HepG2 (cell line): Measurements from ENCODE around the gene NHSL1. TPM values are rescaled to one million over a fixed set of nuclear protein-coding genes. Genes with fewer than 3 reads are reported as not detected.

ENCODE experiments used
- CCDC6 ChIP-seq: sonication (generic); formaldehyde crosslinking; IDR thresholded peaks from 2 replicates; pipeline ENCODE4 v1.8.1; 2022; ENCODE audit warnings: mild to moderate bottlenecking, missing genetic modification reagents, moderate library complexity
- CHCHD3 ChIP-seq: sonication (generic); formaldehyde crosslinking; IDR thresholded peaks from 2 replicates; pipeline ENCODE4 v1.8.0; 2022; ENCODE audit warnings: mild to moderate bottlenecking, missing genetic modification reagents, moderate library complexity
- GPBP1L1 ChIP-seq: sonication (generic); formaldehyde crosslinking; IDR thresholded peaks from 2 replicates; pipeline ENCODE4 v1.5.0; 2020; ENCODE audit warnings: mild to moderate bottlenecking, missing genetic modification reagents
- JARID2 ChIP-seq: sonication (generic); formaldehyde crosslinking; IDR thresholded peaks from 2 replicates; pipeline ENCODE4 v1.8.1; 2023; ENCODE audit warnings: missing genetic modification reagents, inconsistent platforms; ENCODE audit not compliant: insufficient replicate concordance
- MAFF ChIP-seq: IDR thresholded peaks from 2 replicates; pipeline ENCODE4 v1.6.1; 2011; ENCODE audit warnings: low read depth, low read length, improper control_type of control experiment
- PCBP2 ChIP-seq: fragments of 200-400 bp; formaldehyde crosslinking; optimal IDR thresholded peaks from 2 replicates; pipeline ENCODE3; 2018; ENCODE audit warnings: low read length, low read depth; ENCODE audit not compliant: poor library complexity, severe bottlenecking
- RXRB ChIP-seq: IDR thresholded peaks from 2 replicates; pipeline ENCODE4 v1.6.1; 2016; ENCODE audit warnings: borderline replicate concordance, missing genetic modification reagents, missing compliant biosample characterization
- TMF1 ChIP-seq: sonication (generic); formaldehyde crosslinking; IDR thresholded peaks from 2 replicates; pipeline ENCODE4 v1.8.1; 2022; ENCODE audit warnings: low read depth, missing genetic modification reagents
- ZFP41 ChIP-seq: sonication (generic); formaldehyde crosslinking; IDR thresholded peaks from 2 replicates; pipeline ENCODE4 v1.4.0; 2020; ENCODE audit warnings: mild to moderate bottlenecking, missing genetic modification reagents, borderline replicate concordance
- ZMYM2 ChIP-seq: sonication (generic); formaldehyde crosslinking; IDR thresholded peaks from 2 replicates; pipeline ENCODE4 v1.8.0; 2022; ENCODE audit warnings: mild to moderate bottlenecking, missing genetic modification reagents
- ZNF549 ChIP-seq: sonication (generic); formaldehyde crosslinking; IDR thresholded peaks from 2 replicates; pipeline ENCODE4 v1.5.0; 2020; ENCODE audit warnings: missing genetic modification reagents
- ZNF75D ChIP-seq: sonication (generic); formaldehyde crosslinking; IDR thresholded peaks from 2 replicates; pipeline ENCODE4 v1.8.1; 2023; ENCODE audit warnings: missing genetic modification reagents, mild to moderate bottlenecking, borderline replicate concordance
- polyA plus RNA-seq, 8 experiments: library from polyadenylated mRNA; depleted of rRNA in 3 of 8; stranded (reverse) in 7 of 8; unstranded in 1 of 8; fragments of >200 nt; fragmentation: Illumina TruSeq in 4 of 8; extraction: Trizol in 4 of 8; gene quantifications; 2 replicates each; pipeline versions ENCODE4 v1.2.1 to v1.2.3, GENCODE V29; 2011 to 2016; ENCODE audit warnings: low read depth in 4 of 8, missing spikeins in 1 of 8, mixed read lengths in 1 of 8; ENCODE audit not compliant: insufficient read depth in 1 of 8
- total RNA-seq, 5 experiments: library from RNA; depleted of rRNA; stranded (reverse); fragments of >200 nt; fragmentation: Illumina TruSeq; extraction: Trizol; gene quantifications; 2 replicates each; pipeline ENCODE4 v1.2.3, GENCODE V29; 2016; ENCODE audit warnings: low read depth in 1 of 5
- TF ChIP-seq, protein P1 (sequence below): sonication (generic); formaldehyde crosslinking; IDR thresholded peaks from 2 replicates; pipeline ENCODE4 v1.9.0; 2021; ENCODE audit warnings: missing genetic modification reagents, borderline replicate concordance
- TF ChIP-seq, protein P2 (sequence below): sonication (generic); formaldehyde crosslinking; IDR thresholded peaks from 2 replicates; pipeline ENCODE4 v1.4.0; 2020; ENCODE audit warnings: low read depth, mild to moderate bottlenecking, missing genetic modification reagents
- TF ChIP-seq, protein P3 (sequence below): sonication (generic); formaldehyde crosslinking; IDR thresholded peaks from 2 replicates; pipeline ENCODE4 v1.8.1; 2023; ENCODE audit warnings: mild to moderate bottlenecking, missing genetic modification reagents

NHSL1 gene
- total and polyA plus RNA-seq, 2 of the 13 experiments (the other 11 are each of a cell fraction or from before 2014, with no cell fraction given), result 24.9 to 53.6 TPM

DNA sequence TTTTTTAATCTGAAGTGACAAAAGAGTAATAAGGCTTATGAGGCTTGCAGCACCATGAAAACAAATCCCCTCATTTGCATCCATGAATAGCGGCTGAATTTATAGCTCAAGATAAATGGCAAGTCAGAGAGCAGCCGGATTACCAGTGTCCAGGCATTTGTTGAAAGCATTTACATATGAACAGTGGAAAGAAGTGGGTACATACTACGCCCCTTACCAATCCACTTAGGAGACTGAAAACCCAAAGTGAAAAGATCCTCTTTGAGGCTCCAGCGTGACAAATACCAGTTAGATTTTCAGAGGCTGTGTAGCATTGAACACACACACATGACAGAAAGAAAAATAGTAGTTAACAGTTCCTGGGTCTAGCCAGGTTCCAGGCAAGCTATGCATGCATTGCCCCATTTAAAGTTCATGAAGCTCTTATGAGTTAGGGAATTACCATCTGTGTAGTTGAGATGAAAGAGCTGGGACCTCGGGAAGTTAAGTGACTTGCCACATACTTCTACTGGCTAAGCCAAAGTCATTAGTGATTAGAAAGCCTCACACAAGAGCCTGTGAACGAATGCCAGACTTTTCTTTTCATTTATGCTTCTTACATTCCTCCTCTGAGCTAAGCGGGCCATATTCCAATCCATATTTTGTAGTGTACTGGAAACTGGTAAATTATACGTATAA, 28.3 kb upstream of the NHSL1 start (continued):
- TF ChIP-seq, protein P1, sequence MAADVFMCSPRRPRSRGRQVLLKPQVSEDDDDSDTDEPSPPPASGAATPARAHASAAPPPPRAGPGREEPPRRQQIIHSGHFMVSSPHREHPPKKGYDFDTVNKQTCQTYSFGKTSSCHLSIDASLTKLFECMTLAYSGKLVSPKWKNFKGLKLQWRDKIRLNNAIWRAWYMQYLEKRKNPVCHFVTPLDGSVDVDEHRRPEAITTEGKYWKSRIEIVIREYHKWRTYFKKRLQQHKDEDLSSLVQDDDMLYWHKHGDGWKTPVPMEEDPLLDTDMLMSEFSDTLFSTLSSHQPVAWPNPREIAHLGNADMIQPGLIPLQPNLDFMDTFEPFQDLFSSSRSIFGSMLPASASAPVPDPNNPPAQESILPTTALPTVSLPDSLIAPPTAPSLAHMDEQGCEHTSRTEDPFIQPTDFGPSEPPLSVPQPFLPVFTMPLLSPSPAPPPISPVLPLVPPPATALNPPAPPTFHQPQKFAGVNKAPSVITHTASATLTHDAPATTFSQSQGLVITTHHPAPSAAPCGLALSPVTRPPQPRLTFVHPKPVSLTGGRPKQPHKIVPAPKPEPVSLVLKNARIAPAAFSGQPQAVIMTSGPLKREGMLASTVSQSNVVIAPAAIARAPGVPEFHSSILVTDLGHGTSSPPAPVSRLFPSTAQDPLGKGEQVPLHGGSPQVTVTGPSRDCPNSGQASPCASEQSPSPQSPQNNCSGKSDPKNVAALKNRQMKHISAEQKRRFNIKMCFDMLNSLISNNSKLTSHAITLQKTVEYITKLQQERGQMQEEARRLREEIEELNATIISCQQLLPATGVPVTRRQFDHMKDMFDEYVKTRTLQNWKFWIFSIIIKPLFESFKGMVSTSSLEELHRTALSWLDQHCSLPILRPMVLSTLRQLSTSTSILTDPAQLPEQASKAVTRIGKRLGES (CRISPR knock-in tag), result no peak
- no peak for TF ChIP-seq JARID2
- TF ChIP-seq ZFP41 (CRISPR knock-in tag), result no peak
- TF ChIP-seq ZNF549 (CRISPR knock-in tag), result no peak
- no peak for TF ChIP-seq ZNF75D (CRISPR knock-in tag)
- TF ChIP-seq, protein P2, sequence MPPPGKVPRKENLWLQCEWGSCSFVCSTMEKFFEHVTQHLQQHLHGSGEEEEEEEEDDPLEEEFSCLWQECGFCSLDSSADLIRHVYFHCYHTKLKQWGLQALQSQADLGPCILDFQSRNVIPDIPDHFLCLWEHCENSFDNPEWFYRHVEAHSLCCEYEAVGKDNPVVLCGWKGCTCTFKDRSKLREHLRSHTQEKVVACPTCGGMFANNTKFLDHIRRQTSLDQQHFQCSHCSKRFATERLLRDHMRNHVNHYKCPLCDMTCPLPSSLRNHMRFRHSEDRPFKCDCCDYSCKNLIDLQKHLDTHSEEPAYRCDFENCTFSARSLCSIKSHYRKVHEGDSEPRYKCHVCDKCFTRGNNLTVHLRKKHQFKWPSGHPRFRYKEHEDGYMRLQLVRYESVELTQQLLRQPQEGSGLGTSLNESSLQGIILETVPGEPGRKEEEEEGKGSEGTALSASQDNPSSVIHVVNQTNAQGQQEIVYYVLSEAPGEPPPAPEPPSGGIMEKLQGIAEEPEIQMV (CRISPR knock-in tag), result no peak
- TF ChIP-seq, protein P3, sequence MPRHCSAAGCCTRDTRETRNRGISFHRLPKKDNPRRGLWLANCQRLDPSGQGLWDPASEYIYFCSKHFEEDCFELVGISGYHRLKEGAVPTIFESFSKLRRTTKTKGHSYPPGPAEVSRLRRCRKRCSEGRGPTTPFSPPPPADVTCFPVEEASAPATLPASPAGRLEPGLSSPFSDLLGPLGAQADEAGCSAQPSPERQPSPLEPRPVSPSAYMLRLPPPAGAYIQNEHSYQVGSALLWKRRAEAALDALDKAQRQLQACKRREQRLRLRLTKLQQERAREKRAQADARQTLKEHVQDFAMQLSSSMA (CRISPR knock-in tag), result no peak
- no peak for TF ChIP-seq RXRB (CRISPR knock-in tag)
- no peak for TF ChIP-seq MAFF
- TF ChIP-seq CCDC6 (CRISPR knock-in tag), result 0 out of 2 replicates have a peak, but pooled peaks have one; percentile 4
- TF ChIP-seq CHCHD3 (CRISPR knock-in tag), result no peak
- TF ChIP-seq TMF1, result no peak
- no peak for TF ChIP-seq ZMYM2 (CRISPR knock-in tag)
- no peak for TF ChIP-seq GPBP1L1 (CRISPR knock-in tag)
- no peak for TF ChIP-seq PCBP2
